Body of pancreas (tissue), 4 donors: ENCODE data around the gene YWHAQ. TPM values are rescaled to one million over a fixed set of nuclear protein-coding genes. Genes with fewer than 3 reads are reported as not detected.

ENCODE experiments used
- ATAC-seq: fragments of 150-250 bp; one replicate; pipeline ENCODE4 v1.9.1; 2016
- DNase-seq, 4 donors: peaks; one replicate each; pipeline ENCODE4 v3.0.0-alpha.2; 2019
- H3K27ac ChIP-seq, 4 donors: fragments of 200-600 bp; sonication (generic); 1 replicate in 3 of 4; 2 replicates in 1 of 4; pipeline versions ENCODE4 v1.5.1 to v1.6.1; 2016 to 2019; ENCODE audit warnings: mild to moderate bottlenecking in 1 of 4, mixed read lengths in 1 of 4, moderate library complexity in 1 of 4
- H3K27me3 ChIP-seq, 2 donors: fragments of 200-600 bp; sonication (generic); one replicate each; pipeline ENCODE4 v1.6.0; 2016; ENCODE audit warnings: mild to moderate bottlenecking in 1 of 2
- H3K36me3 ChIP-seq, 2 donors: fragments of 200-600 bp; sonication (generic); replicated peaks in 1 of 2; 2 replicates each; pipeline ENCODE4 v1.5.1; 2016; ENCODE audit warnings: low read depth in 2 of 2; ENCODE audit not compliant: insufficient read depth in 1 of 2
- H3K4me1 ChIP-seq: fragments of 200-600 bp; sonication (generic); one replicate; pipeline ENCODE4 v1.6.0; 2016
- H3K4me3 ChIP-seq, 2 donors: fragments of 200-600 bp; sonication (generic); 1 replicate in 1 of 2; 2 replicates in 1 of 2; pipeline ENCODE4 v1.5.1; 2016 to 2019
- H3K9me3 ChIP-seq, 3 donors: fragments of 200-600 bp; sonication (generic); 1 replicate in 2 of 3; 2 replicates in 1 of 3; pipeline ENCODE4 v1.5.1; 2016
- POLR2A ChIP-seq, 3 donors: fragments of 450-650 bp; IDR thresholded peaks; one replicate each; pipeline ENCODE4 v1.6.1; 2016; ENCODE audit warnings: antibody characterized with exemption in 3 of 3, mild to moderate bottlenecking in 2 of 3
- WGBS, 2 donors: methylation state at CpG; one replicate each; pipeline ENCODE4 v1.1.5; 2017; 5-methylcytosine and 5-hydroxymethylcytosine counted together
- intact Hi-C: fragments of 100-400 bp; cut with DNase I; formaldehyde crosslinking; loops from one replicate; pipeline ENCODE4 v1.15.1; 2023
- total RNA-seq, 2 donors: library from RNA; depleted of rRNA; stranded (reverse); fragments of >200 nt; gene quantifications; one replicate each; pipeline ENCODE4 v1.1.0, GENCODE V29; 2016
- TF ChIP-seq, protein P1 (sequence below), 7 experiments: fragments of 450-650 bp in 4 of 7; fragments of 200-600 bp in 3 of 7; sonication (generic) in 3 of 7; IDR thresholded peaks; one replicate each; pipeline ENCODE4 v1.5.1; 2016 to 2019; ENCODE audit warnings: antibody characterized with exemption in 7 of 7

The YWHAQ gene
- total RNA-seq, 2 donors from 2014 or later = 69.2 to 132 TPM

DNA sequence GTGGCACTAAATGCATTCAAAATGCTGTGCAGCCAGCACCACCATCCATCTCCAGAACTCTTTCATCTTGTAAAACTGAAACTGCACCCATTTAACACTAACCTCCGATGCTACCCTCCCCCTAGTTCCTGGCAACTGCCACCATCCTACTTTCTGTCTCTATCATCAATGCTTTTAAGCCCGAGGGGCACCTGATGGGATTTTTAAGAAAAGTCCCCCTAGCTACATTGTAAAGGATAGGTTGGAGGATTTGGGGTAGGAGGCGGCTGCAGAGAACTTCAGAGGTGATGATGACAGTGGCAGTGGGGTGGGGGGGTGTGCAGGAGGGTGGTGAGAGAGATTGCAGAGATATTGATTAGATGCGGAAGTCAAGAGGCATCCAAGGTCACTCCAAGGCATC, 10.8 kb upstream of the YWHAQ start:
- Histone ChIP-seq H3K4me1 (peaks cover 11% of the 10 kb centered on the region), H3K9me3 (no peaks in the 10 kb centered on the region), H3K27ac (no peak overlapping the region), H3K4me3 (no peak overlapping the region), H3K27me3 (no peaks in the 10 kb centered on the region), H3K36me3 (no peaks in the 10 kb centered on the region)
- 47 to 56% methylated on average over 4 of the region's 4 CpGs for WGBS, 2 donors
- TF ChIP-seq POLR2A (IDR thresholded peaks at IDR 0.05) = no peak
- TF ChIP-seq, protein P1, sequence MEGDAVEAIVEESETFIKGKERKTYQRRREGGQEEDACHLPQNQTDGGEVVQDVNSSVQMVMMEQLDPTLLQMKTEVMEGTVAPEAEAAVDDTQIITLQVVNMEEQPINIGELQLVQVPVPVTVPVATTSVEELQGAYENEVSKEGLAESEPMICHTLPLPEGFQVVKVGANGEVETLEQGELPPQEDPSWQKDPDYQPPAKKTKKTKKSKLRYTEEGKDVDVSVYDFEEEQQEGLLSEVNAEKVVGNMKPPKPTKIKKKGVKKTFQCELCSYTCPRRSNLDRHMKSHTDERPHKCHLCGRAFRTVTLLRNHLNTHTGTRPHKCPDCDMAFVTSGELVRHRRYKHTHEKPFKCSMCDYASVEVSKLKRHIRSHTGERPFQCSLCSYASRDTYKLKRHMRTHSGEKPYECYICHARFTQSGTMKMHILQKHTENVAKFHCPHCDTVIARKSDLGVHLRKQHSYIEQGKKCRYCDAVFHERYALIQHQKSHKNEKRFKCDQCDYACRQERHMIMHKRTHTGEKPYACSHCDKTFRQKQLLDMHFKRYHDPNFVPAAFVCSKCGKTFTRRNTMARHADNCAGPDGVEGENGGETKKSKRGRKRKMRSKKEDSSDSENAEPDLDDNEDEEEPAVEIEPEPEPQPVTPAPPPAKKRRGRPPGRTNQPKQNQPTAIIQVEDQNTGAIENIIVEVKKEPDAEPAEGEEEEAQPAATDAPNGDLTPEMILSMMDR (IDR thresholded peaks at IDR 0.05) = no peak
- DNase-seq (no peak), ATAC-seq (no peak)
- intact Hi-C loops = no loop called here

DNA sequence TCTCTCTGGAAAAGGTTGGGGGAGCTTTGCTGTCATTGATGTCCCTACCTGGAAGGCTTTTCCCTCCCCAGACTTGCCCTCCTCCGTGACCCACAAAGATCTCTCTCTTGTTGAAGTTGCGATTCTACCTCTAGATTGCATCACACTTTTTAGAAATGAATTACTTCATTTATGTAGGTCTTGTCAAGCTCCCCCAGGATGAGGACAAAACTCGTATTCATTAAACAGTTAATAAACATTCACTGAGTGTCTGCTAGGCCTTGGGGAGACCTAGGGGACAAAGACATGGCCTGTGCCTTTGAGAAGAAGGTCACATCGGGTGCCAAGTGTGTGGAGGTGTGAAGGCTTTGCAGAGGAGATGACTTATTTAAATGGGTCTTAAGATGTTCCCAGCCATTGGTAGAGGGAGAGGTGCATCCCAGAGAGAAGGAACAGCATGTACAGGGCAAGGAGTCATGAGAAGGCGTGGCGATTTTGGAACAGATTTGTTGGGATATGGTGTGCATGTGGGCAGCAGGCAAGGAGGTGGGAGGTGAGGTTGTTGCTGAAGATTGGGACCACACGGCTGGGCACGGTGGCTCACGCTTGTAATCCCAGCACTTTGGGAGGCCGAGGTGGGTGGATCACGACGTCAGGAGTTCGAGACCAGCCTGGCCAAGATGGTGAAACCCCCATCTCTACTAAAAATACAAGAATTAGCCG, 9.8 kb upstream of the YWHAQ start:
- Histone ChIP-seq H3K27ac (no peak overlapping the region), H3K27me3 (no peaks in the 10 kb centered on the region), H3K4me1 (peaks cover 11% of the 10 kb centered on the region), H3K9me3 (no peaks in the 10 kb centered on the region), H3K36me3 (no peaks in the 10 kb centered on the region), H3K4me3 (no peak overlapping the region)
- TF ChIP-seq, protein P1 (IDR thresholded peaks at IDR 0.05) = no peak
- TF ChIP-seq POLR2A (IDR thresholded peaks at IDR 0.05) = no peak
- 78 to 85% methylated on average over 14 of the region's 14 CpGs for WGBS, 2 donors
- ATAC-seq (no peak), DNase-seq (no peak)
- intact Hi-C loops = no loop called here

DNA sequence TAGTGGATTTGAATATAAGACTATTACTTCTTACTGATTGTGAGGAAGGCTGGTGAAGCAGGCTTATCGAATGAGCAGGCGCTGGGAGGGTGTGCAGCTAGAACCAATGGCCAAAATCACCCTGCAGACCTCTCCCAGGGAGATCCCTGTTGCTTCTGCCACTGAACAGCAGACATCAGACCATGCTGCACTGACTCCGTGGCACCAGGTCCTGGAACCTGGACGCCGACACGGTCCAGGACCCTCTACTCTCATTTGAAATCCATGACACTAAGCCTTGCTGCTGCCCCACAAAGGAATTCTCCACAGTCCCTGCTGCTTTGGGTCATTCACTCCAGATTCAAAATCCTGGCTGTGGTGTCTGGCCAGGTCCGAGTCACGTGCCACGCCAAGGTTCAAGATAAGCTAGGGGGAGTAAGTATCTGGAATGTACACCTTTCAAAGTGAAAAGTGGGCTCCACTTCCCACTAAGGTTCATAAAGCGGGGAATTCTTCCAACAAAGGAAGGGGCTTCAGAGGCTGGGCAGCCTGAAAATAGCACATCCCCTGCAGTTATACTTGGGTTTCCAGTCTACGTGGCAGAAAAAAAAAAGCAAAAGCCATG, 9.0 kb upstream of the YWHAQ start:
- WGBS, 2 donors = 75 to 82% methylated on average over 11 of the region's 11 CpGs
- ATAC-seq = no peak

DNA sequence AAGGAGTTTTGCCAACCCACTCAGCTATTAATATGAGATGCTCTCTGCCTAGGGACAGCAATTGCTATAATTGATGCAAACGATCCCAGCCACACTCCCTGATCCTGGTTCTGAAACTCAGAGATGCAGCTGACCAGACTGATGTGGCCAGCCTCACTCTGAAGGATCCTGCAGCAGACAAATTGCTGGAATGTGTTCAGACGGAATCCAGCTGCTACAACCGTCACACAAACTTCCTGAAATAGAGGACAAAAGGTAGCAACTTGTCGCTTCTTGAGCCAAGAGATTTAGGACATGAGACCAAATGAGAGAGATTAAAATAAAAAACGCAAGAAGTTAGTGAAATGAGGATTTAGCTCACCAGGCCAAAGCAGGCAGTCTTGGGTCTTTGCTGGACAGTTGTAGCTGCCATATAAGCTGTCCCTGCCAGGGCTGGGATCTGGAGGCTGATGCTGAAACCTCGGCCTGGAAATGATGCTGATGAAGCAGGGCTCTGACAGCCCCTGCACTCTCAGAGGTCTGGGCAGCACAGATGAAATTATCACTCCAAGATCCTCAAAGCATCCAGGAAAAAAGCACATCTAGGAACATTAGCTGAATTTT, 8.3 kb upstream of the YWHAQ start:
- WGBS, 2 donors = 73 to 79% methylated on average over 6 of the region's 6 CpGs
- no peak for DNase-seq
- H3K4me1 ChIP-seq = no peaks in the 10 kb centered on the region
- H3K36me3 ChIP-seq = no peaks in the 10 kb centered on the region
- H3K4me3 ChIP-seq = no peak overlapping the region
- no peak for ATAC-seq
- no peaks in the 10 kb centered on the region for H3K27me3 ChIP-seq
- intact Hi-C loops = no loop called here
- H3K9me3 ChIP-seq = no peaks in the 10 kb centered on the region
- TF ChIP-seq, protein P1 (IDR thresholded peaks at IDR 0.05) = no peak
- no peak overlapping the region for H3K27ac ChIP-seq

More for the DNA sequence above, 9.0 kb upstream of the YWHAQ start:
- TF ChIP-seq, protein P1 (IDR thresholded peaks at IDR 0.05) = no peak
- H3K9me3 ChIP-seq = no peaks in the 10 kb centered on the region
- no peak overlapping the region for H3K27ac ChIP-seq
- H3K4me1 ChIP-seq = peaks cover 6% of the 10 kb centered on the region
- H3K4me3 ChIP-seq = no peak overlapping the region
- intact Hi-C loops = no loop called here
- H3K27me3 ChIP-seq = no peaks in the 10 kb centered on the region
- no peak for DNase-seq
- no peaks in the 10 kb centered on the region for H3K36me3 ChIP-seq
